Measurements from ENCODE around the gene SLC26A2. TPM values are rescaled to one million over a fixed set of nuclear protein-coding genes. Genes with fewer than 3 reads are reported as not detected.

SLC26A2 gene
- total RNA-seq, 1 experiment from 2014 or later: 10.8 TPM

- Histone ChIP-seq H3K79me2 (ENCODE audit: low read length) (no peaks in the 10 kb centered on the region), H2AFZ (ENCODE audit: low read length) (peak overlapping the region; percentile 86), H3K9me2 (replicated peaks; ENCODE audit: low read length) (no peaks in the 10 kb centered on the region), H3F3A (ENCODE audit: low read length, unreplicated experiment) (no peaks in the 10 kb centered on the region), H3K27me3 (ENCODE audit: low read length) (no peaks in the 10 kb centered on the region), H3K4me1 (ENCODE audit: insufficient read depth, low read length) (peaks cover 26% of the 10 kb centered on the region), H3K9me3 (ENCODE audit: low read length) (no peaks in the 10 kb centered on the region), H3K4me2 (ENCODE audit: low read length) (peak overlapping the region; percentile 85), H3K9ac (ENCODE audit: low read length) (peak overlapping the region; percentile 44; the same call in 1 of the 2 replicates), H3K36me3 (ENCODE audit: low read depth, low read length) (no peaks in the 10 kb centered on the region), H4K20me1 (ENCODE audit: low read length) (no peaks in the 10 kb centered on the region), H3K4me3 (ENCODE audit: low read length) (peak overlapping the region; percentile 71), H3K27ac (ENCODE audit: low read length) (no peak overlapping the region)
- POLR2A ChIA-PET (ENCODE audit: unreplicated experiment): interaction anchor here (0.6 kb wide), 1 partner anchor 27 kb away, joined by 3 read pairs; no protein-coding TSS in a partner anchor
- no TSS peak for BruUV-seq (replicated peaks)
- TF ChIP-seq EZH2 (IDR thresholded peaks at IDR 0.05; ENCODE audit: low read length, unreplicated experiment): no peak
- TF ChIP-seq EZH2phosphoT487 (IDR thresholded peaks at IDR 0.05; ENCODE audit: borderline replicate concordance, low read length): no peak
- no peak for TF ChIP-seq CTCF (conservative IDR thresholded peaks at IDR 0.05; ENCODE audit: low read depth, low read length)
- CTCF ChIA-PET: interaction anchor here (1.1 kb wide), 1 partner anchor 26 kb away, joined by 3 read pairs; no protein-coding TSS in a partner anchor
- intact Hi-C loops (cut with micrococcal nuclease): loop anchor here (1.0 kb wide), 2 partner anchors 27 to 58 kb away; no protein-coding TSS in a partner anchor
- DNase-seq: no peak
- ATAC-seq: no peak
Measured at GRCh38 chr5:149931992-149932436, 28.5 kb upstream of the SLC26A2 start.

- no peaks in the 10 kb centered on the region for H4K20me1 ChIP-seq (ENCODE audit: low read length)
- CTCF ChIA-PET: interaction anchor here (0.6 to 2.9 kb wide), 7 partner anchors 18 to 95 kb away, joined by 3 to 32 read pairs (median 3); partner anchors contain the start of gene SLC26A2
- intact Hi-C loops (cut with micrococcal nuclease): loop anchor here (1.0 kb wide), 2 partner anchors 27 to 58 kb away; no protein-coding TSS in a partner anchor
- no peaks in the 10 kb centered on the region for H3K9me3 ChIP-seq (ENCODE audit: low read length)
- no peaks in the 10 kb centered on the region for H3K79me2 ChIP-seq (ENCODE audit: low read length)
- BruUV-seq (replicated peaks): no TSS peak
- peak overlapping the region; percentile 71 for H3K4me3 ChIP-seq (ENCODE audit: low read length)
- POLR2A ChIA-PET (ENCODE audit: unreplicated experiment): interaction anchor here (0.6 kb wide), 2 partner anchors 26 to 56 kb away, joined by 3 to 7 read pairs; no protein-coding TSS in a partner anchor
- no peak overlapping the region for H3K27ac ChIP-seq (ENCODE audit: low read length)
- no peaks in the 10 kb centered on the region for H3K9me2 ChIP-seq (replicated peaks; ENCODE audit: low read length)
- peaks cover 33% of the 10 kb centered on the region for H3K4me1 ChIP-seq (ENCODE audit: insufficient read depth, low read length)
- H2AFZ ChIP-seq (ENCODE audit: low read length): peak overlapping the region; percentile 86
- no peaks in the 10 kb centered on the region for H3K27me3 ChIP-seq (ENCODE audit: low read length)
- no peaks in the 10 kb centered on the region for H3K36me3 ChIP-seq (ENCODE audit: low read depth, low read length)
- H3F3A ChIP-seq (ENCODE audit: low read length, unreplicated experiment): no peaks in the 10 kb centered on the region
- TF ChIP-seq EZH2 (IDR thresholded peaks at IDR 0.05; ENCODE audit: low read length, unreplicated experiment) (no peak), CTCF (conservative IDR thresholded peaks at IDR 0.05; ENCODE audit: low read depth, low read length) (peak; percentile 93)
- peak overlapping the region; percentile 44 for H3K9ac ChIP-seq (ENCODE audit: low read length)
- peak; percentile 80 for DNase-seq
- ATAC-seq: peak; percentile 84
- peak overlapping the region; percentile 85 for H3K4me2 ChIP-seq (ENCODE audit: low read length)
Measured at GRCh38 chr5:149932445-149933350, 27.9 kb upstream of the SLC26A2 start.

Measured in PC-3 (cell line).